NCI-H2171 (cell line): ENCODE results near the gene CYTH4.
"Not testable (repeated sequence)": the region's sequence is repeated elsewhere in the genome, so short reads cannot be mapped to it uniquely, and the experiment has no call there.

ENCODE experiments used
- DNase-seq: peaks from one replicate; lab custom pipeline; 2025; lab: John Stamatoyannopoulos, UW

Gene CYTH4

DNA sequence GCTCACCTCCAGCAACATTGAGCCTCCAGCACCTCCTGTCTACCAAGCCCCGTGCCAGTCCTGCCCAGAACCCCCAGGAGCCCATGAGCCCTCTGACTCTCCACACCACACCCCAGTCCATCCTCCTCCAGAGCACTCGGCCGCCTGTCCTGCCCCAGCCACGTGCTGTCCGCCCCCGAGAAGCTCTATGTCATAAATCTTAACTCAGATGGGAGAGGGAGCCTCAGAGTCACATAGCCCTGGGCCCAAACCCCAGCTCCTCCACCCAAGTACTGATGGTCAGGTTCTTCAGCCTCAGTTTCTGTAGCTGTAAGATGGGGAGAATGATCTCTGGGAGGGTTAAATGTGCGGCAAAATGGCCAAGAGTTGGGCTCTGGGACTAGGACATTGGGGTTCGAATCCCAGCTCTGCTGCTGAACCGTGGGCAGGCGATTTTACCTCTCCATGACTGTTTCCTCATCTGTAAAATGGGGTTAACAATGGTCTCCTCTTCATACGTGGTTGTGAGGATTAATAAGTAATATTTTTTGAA, 27.8 kb downstream of the CYTH4 start:
- DNase-seq, result no peak

DNA sequence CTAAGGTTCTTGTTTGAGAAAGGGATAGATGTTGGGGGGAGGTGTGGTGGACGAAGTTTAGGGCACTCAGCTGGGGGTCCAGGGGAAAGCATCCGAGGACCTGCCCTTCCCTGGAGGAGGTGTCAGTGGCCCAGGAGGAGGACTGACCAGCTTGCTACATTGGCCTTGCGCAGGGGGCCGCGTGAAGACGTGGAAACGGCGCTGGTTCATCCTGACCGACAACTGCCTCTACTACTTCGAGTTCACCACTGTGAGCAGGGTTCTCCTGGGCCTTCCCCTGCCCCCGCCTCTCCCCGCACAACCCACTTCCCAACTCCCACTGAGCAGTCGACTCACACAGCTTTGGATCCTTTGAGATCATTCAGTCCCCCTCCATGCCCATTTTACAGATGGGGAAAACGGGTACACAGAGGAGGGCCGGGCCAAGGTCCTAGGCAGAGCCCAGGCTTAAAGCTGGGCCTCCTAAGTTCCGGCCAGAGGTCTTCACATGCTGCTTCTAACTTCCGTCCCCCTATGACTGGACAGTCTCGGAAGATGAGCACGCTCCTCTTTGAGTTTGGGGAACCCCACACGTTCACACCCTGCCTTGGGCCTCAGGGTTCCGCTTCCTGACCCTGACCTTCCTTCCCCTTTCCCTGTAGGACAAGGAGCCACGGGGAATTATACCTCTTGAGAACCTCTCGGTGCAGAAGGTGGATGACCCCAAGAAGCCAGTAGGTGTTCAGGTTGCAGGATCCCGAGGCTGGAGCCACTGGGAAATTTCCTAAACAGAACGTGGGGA, 28.7 kb downstream of the CYTH4 start:
- no peak for DNase-seq

DNA sequence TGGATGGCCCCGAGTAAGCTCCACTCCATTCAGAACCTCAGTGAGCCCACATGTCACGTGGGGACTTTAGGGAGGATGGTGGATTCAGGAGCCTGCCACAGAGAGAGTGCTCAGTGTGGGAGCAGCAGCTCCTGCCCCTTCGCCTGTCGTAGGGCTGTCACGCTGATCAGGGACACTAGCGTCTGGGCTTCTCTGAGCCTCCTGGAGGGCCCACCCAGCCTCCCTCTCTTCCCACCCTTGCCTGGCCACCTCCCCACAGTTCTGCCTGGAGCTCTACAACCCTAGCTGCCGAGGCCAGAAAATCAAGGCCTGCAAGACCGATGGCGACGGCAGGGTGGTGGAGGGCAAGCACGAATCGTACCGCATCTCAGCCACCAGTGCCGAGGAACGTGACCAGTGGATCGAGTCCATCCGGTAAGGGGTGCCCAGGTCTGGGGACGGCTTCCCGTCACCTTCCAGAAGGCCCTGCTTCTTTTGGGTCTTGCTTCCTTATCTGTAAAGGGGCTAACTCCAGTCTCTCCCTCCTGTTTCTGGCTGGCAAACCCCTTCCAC, 29.5 kb downstream of the CYTH4 start:
- DNase-seq, result no peak

DNA sequence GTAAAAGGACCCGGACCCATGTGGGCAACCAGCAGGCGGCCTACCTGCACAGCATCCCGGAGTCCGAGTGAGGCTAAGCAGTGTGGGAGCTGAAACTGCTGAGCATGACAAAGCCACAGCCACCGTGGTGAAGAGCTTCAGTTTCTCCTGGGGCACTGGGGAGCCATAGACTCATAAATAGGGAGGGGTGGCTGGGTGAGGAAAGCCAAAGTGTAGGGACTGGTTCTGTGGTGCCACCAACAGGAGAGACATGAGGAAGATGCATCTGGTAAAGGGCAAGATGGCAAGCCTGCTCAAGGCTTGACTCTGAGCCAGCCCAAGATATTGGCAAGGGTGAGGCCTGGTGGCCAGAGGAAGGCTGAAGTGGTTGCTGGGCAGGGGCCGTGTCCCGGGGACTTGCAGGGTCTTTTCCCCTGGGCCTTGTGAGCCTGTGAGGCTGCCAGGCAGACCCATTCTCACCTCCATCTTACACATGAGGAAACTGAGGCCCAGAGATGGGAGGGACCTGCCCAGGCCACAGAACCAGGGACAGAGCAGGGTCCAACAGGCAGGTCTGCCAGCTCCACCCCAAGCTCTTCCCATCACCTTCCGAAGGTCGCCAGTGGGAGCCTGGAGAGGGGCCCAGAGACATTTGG, 30.4 kb downstream of the CYTH4 start:
- DNase-seq, result no peak

DNA sequence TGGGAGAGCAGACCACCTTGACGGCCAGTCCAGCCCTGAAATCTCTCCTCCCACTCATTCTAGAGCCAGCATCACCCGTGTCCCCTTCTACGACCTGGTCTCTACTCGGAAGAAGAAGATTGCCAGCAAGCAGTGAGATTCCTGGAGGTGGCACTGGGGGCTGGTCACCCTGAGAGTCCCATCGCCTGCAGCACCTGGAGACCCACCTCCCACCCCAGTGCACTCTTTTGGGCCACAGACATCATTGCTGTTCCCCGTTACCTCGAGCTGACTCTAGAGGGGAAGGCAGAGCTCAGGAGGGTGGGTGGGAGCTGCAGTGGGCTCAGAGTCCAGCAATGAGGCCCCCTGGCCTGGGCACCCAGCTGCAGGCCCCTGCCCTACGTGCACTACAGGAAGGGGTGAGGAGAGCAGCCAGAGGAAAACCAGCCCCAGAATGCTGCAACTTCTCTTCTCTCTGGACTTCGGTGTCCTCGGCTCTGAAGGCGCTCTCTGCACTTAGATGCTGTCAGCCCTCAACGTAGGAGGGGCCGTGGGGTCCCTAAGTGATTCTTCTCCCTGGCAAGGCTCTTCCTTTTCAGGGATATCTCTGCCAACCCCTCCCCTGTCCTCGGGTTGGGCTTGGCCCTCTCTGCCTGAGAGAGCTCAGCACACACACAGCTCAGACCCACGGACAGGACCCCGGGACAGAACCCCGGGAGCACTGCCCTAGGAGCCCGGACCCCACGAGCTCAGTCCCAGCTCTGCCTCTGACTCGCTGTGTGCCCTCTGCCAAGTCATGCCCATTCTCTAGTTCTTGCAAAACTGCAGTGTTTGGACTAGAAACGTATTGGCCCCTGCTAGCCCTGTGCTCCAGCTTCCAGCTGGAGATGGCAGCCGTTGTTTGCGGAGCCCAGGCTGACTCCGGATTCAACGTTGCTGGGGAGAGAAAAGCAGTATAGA, 31.3 kb downstream of the CYTH4 start:
- no peak for DNase-seq

DNA sequence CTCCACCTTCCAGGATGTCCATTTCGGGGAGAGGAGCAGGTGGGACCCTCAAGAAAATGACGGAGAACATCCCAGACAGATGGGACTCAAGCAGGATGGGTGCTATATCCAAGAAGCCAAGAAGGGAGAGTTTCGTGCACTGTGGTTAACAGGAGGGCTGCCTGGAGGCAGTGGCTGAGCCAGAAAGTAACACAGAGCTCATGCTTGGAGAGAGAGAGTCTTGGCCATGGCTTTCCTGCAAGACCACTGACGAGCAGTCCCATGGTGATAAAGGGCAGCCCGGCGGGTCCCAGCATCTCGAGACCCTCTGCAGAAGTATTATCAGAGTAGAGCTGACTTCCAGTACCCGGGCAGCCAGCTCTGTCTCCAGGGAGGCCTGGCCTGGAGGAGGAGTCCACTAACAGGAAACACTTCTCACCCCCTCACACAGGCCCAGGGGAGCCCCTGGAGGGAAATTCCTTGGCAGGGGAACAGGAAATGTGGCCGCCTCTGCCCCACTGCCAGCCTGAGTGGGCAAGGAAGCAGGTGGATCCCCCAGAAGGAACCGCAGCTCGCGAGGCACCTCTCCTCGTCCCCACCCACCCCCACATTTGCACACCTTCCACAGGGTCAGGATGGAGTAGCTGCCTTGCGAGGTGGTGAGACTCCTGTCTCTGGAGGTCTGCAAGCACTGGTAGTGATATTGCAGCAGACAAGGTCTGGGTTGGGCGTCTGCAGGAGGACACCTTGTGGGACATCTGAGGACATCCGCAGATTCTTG, 32.2 kb downstream of the CYTH4 start:
- DNase-seq, result no peak

DNA sequence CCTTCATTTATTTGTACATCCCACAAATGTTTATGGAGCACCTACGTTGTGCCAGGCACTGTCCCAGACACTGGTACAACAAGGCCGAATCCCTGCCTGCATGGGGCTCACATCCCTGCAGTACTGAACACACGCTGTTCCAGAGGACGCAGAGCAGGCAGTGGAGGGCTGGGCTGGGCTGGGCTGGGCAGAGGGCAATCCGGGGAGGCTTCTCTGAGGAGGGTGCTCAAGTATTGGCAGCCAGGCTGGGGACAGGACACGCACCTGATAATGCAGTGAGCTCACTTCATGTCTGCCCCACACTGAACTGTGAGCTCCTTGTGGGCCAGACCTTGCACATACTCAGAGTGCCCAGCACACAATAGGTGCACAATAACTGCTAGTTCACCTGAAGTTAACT, 34.1 kb downstream of the CYTH4 start:
- DNase-seq, result no peak

DNA sequence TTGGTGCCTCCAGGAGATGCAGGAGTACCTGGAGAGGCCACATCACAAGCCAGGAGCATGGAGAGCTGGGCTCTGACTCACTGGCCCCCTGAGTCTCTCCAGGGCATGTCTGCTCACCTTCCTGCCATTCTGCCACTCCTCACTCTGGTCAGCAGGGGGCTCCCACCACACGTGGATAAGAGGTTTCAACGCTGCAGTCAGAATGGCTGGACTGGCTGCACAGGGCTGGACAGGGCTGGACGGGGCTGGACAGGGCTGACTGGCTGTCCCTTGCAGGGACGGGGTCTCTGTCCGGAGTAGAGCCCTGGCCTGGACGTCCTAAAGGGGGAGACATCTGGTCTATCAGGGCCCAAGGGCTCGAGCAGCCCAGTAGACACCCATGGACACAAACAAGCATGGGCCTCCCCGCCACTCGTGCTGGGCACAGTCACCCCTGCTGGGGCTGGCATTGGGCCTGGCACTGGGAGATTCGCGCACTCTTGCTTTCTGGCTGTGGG, 34.6 kb downstream of the CYTH4 start:
- DNase-seq, result peak; percentile 50

DNA sequence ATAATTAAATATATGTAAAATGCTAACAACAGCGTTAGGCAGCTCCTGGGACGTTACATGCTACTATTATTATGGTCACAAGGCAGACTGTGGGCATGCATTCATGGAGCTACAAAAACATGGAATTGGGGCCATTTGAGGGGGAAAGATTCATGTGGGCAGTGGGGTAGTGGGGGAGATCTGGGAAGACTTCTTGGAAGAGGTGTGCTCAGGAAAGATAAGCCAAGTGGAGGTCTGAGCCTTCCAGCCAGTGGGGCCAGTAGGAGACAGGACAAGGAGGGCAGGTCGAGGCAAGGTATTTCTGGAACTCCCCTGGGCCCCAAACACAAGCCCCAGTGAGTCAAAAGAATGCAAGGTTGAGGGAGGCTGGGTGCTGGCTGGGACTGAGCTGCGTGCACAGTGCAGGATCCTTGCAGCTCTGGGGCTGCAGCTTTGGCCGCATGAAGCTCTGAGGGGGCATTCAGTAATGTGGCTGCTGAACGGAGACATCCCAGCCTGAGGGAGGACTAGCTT, 35.4 kb downstream of the CYTH4 start:
- DNase-seq, result no peak

DNA sequence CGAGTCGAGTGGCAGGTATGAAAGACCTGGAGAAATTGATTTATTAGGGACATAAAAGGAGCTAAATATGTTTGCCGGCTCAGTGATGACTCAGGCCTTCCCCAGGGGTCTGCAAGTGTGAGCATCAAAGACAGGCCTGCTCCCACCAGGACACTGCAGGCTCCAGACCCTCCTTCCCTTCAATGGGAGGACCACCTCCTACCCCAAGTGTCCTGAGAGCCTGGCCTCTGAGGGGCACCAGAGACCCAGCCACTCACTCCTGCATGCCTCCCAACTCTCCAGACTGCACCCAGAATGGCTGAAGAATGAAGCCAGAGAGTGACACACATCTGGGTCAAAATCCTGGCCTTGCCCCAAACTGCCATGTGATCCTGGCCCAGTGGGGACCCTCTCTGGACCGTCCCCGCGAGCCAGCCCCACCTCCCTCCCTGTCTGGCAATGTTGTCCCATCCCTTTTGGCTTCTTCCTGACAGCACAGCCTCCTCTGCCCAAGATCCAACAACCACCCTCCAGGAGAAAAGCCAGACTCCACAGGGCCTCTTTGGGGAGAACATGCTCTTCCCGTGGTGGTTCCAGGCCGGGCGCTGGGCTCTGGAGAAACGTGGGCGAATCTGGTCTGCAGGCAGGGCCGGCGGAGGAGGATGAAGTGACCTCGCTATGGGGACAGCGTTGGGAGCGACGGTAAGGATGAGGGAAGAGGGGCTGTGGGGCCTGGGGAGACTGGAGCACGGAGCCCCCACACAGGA, 36.2 kb downstream of the CYTH4 start:
- no peak for DNase-seq

DNA sequence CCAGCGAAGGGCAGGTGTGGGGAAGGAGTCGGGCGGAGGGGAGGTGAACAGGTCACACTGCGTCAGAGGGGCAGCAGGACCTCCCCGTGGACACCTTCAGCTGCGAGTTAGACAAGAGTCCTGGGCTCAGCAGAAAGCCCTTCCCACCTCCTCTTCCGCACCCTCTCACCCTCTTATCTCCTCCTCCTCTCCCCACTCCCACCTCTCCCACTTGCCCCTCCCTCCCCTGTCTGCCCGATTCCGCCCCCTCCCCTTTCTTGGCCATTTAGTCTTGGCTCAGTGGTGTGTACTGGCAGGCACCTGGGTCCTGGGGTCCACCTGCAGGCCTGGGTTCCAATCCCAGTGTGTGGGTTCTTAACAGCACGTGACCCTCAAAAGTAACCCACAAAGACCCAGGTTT, 37.2 kb downstream of the CYTH4 start:
- no peak for DNase-seq

DNA sequence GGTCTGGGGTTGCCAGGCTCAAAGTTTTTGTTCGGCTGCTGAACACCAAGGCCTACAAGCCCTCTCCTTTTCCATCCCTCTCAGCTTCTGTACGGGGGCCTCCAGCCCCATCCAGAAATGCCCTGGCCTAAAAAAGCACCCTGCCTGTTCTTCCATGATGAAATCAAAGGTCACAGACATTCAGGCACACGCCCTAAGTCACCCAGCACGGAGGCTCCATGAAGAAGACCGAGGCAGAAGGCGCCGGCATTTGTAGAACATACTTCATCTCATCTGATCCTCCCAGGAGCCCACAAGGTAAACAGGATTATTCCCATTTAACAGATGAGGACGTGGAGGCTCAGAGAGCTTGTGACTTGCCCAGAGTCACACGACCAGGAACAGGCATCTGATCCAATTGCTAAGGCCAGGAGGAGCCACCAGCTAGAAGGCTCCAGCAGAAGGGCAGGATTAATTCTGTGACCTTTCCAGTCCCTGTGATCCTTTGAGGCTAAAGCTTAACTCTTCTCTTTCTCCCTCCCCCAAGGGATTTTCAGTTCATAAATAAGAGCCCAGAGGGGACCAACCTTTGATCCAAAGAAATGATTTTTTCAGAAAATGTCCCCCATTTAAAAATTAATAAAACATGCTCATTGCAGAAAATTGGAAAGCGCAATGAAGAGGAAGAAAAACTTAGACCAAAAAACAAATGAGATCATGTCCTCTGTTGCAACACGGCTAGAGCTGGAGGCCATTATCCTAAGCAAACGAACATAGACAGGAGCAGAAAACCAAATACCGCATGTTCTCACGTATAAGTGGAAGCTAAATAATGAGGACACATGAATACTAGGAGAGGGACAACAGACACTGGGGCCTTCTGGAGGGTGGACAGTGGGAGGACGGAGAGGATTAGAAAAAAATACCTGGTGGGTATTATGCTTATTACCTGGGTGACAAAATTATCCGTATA, 38.7 kb downstream of the CYTH4 start:
- no peak for DNase-seq

DNA sequence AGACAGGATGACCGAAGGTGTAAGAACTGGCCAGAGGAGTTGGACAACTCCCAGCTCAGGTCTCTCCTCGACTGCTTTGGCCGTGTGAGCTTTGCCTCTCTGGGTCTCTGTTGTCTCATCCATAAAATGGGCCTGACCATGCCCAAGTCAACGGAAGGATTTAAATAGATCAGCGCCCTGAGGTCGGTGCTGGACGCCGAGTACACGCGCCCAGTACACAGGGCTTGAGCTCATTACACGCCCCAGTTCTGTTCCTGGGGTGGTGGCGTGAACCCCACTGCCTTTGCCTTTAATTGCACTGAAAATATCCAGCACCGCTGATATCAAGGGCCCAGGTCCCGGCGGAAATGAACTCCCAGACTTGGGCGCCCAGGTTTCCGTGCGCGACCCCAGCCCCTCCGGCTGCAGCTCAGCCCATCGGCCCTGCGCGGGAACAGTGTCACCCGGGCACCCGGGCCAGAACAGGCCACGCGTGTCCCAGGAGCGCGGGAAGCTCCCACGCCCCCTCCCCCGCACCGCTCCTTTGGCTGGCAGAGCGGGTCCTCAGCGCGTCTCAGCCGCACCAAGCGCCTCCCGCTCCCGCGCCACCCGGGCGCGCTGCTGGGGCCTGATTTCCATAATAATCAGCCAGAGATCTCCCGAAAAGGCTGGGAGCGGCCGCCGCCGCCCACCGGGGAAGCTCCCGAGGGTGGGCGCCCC, 42.2 kb downstream of the CYTH4 start:
- DNase-seq, result no peak

DNA sequence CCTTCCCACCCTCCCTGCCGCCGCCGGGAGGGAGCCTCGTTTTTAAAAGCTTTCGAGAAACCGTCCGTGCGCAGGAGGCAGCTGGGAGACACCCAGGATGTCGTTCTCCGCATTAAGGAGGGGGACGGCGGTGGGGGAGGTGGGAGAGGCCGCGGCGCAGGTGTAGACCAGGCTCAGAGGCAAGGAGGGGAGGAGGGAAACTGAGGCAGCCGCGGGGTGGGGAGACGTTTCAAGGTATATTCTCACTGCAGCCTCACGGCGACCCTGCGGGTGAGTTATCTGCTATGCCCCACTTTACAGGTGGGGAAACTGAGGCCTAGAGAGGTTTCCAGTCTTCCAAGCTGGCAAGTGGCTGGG, 42.7 kb downstream of the CYTH4 start:
- DNase-seq, result no peak

DNA sequence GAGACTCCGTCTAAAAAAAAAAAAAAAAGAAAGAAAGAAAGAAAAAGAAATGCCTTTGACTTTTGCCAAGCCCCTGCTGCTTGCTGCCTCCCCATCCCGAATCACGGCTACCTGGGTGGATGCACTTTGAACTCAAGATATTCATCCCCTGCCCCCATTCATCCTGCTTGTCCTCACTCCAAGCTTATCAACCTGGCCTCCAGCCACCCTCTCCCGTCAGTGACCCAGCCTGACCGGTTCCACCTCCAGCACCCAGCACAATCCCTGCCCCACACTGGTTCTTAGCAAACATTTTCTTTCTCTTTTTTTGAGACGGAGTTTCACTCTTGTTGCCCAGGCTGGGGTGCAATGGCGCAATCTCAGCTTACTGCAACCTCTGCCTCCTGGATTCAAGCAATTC, 44.4 kb downstream of the CYTH4 start:
- DNase-seq, result no peak

DNA sequence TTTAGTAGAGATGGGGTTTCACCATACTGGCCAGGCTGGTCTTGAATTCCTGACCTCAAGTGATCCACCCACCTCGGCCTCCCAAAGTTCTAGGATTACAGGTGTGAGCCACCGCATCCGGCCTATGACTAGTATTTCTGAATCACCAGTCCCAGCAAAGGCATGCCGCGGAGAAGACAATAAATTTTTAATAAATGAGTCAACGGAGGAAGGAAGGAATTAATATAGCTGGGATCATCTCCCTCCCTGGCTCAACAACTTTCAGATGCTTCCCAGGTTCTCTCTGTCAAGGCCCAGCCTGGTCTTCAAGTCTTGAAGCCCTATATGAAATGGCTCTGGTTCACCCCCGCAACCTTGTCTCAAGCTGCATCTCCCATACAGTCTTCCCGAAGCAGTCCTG, 45.7 kb downstream of the CYTH4 start:
- no peak for DNase-seq

DNA sequence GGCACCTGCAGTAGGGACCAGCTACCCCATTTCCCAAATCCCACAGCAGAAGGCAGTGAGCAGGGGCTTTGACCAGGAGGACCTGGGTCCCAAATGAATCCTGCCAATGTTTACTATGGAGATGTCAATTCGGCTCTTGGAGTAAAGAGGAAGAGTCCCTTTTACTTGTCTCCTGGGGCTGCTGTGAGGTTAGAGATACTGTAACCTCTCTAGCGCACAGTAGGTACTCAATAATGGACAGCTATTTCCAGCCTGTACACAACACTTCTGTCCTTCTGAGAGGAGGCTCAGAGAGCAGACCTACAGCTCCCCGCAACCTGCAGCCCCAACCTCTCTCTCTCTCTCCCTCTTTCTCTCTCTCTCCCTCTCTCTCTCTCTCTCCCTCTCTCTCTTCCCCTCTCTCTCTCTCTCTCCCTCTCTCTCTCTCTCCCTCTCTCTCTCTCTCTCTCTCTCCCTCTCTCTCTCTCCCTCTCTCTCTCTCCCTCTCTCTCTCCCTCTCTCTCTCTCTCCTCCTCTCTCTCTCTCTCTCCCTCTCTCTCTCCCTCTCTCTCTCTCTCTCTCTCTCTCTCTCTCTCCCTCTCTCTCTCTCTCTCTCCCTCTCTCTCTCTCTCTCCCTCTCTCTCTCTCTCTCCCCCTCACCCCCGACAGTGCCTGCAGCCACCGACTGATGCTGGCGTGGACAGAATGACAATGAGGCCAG, 46.4 kb downstream of the CYTH4 start:
- DNase-seq, result not testable (repeated sequence)
